Endothelial cell (in vitro differentiated cells): ENCODE results near the gene OLFM4. TPM values are rescaled to one million over a fixed set of nuclear protein-coding genes. Genes with fewer than 3 reads are reported as not detected.

Experiments used
- DNase-seq: peaks from one replicate; pipeline ENCODE4 v3.0.0; 2021; ENCODE audit warnings: low spot score
- H3K27ac Mint-ChIP-seq: one replicate; pipeline ENCODE4 v1.8.0; 2021; ENCODE audit warnings: mixed read lengths, inconsistent platforms; ENCODE audit not compliant: unreplicated experiment
- H3K27me3 Mint-ChIP-seq: one replicate; pipeline ENCODE4 v1.8.0; 2021; ENCODE audit warnings: mild to moderate bottlenecking, moderate library complexity, mixed read lengths, inconsistent platforms; ENCODE audit not compliant: unreplicated experiment
- H3K36me3 Mint-ChIP-seq: one replicate; pipeline ENCODE4 v1.8.0; 2021; ENCODE audit warnings: mild to moderate bottlenecking, low read depth, mixed read lengths, inconsistent platforms; ENCODE audit not compliant: unreplicated experiment
- H3K4me1 Mint-ChIP-seq: one replicate; pipeline ENCODE4 v1.8.0; 2021; ENCODE audit warnings: mild to moderate bottlenecking, mixed read lengths, inconsistent platforms; ENCODE audit not compliant: unreplicated experiment
- H3K4me3 Mint-ChIP-seq: one replicate; pipeline ENCODE4 v1.8.0; 2021; ENCODE audit warnings: mild to moderate bottlenecking, mixed read lengths, inconsistent platforms; ENCODE audit not compliant: unreplicated experiment
- H3K9me3 Mint-ChIP-seq: one replicate; pipeline ENCODE4 v1.8.0; 2021; ENCODE audit warnings: mixed read lengths, inconsistent platforms; ENCODE audit not compliant: unreplicated experiment
- CTCF ChIP-seq: fragments of 200-600 bp; sonication (generic); IDR thresholded peaks from one replicate; pipeline ENCODE4 v1.5.0; 2021; ENCODE audit warnings: antibody characterized with exemption; ENCODE audit not compliant: unreplicated experiment
- total RNA-seq: library from RNA; stranded (reverse); fragmentation: NEBNext Ultra II Directional; extraction: Animal tissue kit (Norgen Biotek cat#: 25700); gene quantifications from one replicate; pipeline ENCODE4 v1.2.1, GENCODE V29; 2021; ENCODE audit not compliant: unreplicated experiment

Gene OLFM4
- total RNA-seq, 1 donor from 2014 or later: not detected

GRCh38 chr13:53064731-53065130, 36.1 kb downstream of the OLFM4 start:
- Mint-ChIP-seq H3K27me3 (peaks cover 3% of the 10 kb centered on the region), H3K27ac (no peak overlapping the region), H3K36me3 (no peaks in the 10 kb centered on the region), H3K9me3 (no peaks in the 10 kb centered on the region), H3K4me1 (no peaks in the 10 kb centered on the region), H3K4me3 (no peak overlapping the region)
- no peak for TF ChIP-seq CTCF
- no peak for DNase-seq

- no peaks in the 10 kb centered on the region for H3K4me1 Mint-ChIP-seq
Measured at GRCh38 chr13:53066411-53066810, 37.8 kb downstream of the OLFM4 start.

GRCh38 chr13:53068585-53069520, 40.2 kb downstream of the OLFM4 start:
- peaks cover 1% of the 10 kb centered on the region for H3K27me3 Mint-ChIP-seq
- H3K4me3 Mint-ChIP-seq: no peak overlapping the region
- DNase-seq: no peak
- no peaks in the 10 kb centered on the region for H3K36me3 Mint-ChIP-seq
- no peaks in the 10 kb centered on the region for H3K9me3 Mint-ChIP-seq
- no peak for TF ChIP-seq CTCF
- no peaks in the 10 kb centered on the region for H3K4me1 Mint-ChIP-seq
- no peak overlapping the region for H3K27ac Mint-ChIP-seq

More at GRCh38 chr13:53066411-53066810, 37.8 kb downstream of the OLFM4 start:
- no peak overlapping the region for H3K4me3 Mint-ChIP-seq
- no peaks in the 10 kb centered on the region for H3K9me3 Mint-ChIP-seq
- no peaks in the 10 kb centered on the region for H3K36me3 Mint-ChIP-seq
- TF ChIP-seq CTCF: no peak
- peaks cover 1% of the 10 kb centered on the region for H3K27me3 Mint-ChIP-seq
- no peak for DNase-seq
- no peak overlapping the region for H3K27ac Mint-ChIP-seq

GRCh38 chr13:53069800-53070199, 41.2 kb downstream of the OLFM4 start:
- Mint-ChIP-seq H3K9me3 (no peaks in the 10 kb centered on the region), H3K36me3 (no peaks in the 10 kb centered on the region), H3K4me1 (no peaks in the 10 kb centered on the region), H3K27me3 (peaks cover 1% of the 10 kb centered on the region), H3K4me3 (no peak overlapping the region), H3K27ac (no peak overlapping the region)
- no peak for TF ChIP-seq CTCF
- no peak for DNase-seq

GRCh38 chr13:53073711-53074110, 45.1 kb downstream of the OLFM4 start:
- no peak overlapping the region for H3K27ac Mint-ChIP-seq
- peaks cover 3% of the 10 kb centered on the region for H3K36me3 Mint-ChIP-seq
- DNase-seq: no peak
- H3K9me3 Mint-ChIP-seq: no peaks in the 10 kb centered on the region
- H3K4me1 Mint-ChIP-seq: no peaks in the 10 kb centered on the region
- H3K27me3 Mint-ChIP-seq: peaks cover 6% of the 10 kb centered on the region
- TF ChIP-seq CTCF: no peak
- no peak overlapping the region for H3K4me3 Mint-ChIP-seq
